Immature natural killer cell (primary cell): ENCODE data around the gene KDM3B. TPM values are rescaled to one million over a fixed set of nuclear protein-coding genes. Genes with fewer than 3 reads are reported as not detected.

ENCODE experiments used
- DNase-seq, 3 donors: peaks; one replicate each; pipeline ENCODE4 v3.0.0; 2022; ENCODE audit warnings: mixed read lengths in 1 of 3
- H3K27ac Mint-ChIP-seq, 6 donors: one replicate each; pipeline ENCODE4 v1.8.0; 2020; ENCODE audit warnings: mixed read lengths in 6 of 6, mild to moderate bottlenecking in 5 of 6, inconsistent platforms in 4 of 6, moderate library complexity in 3 of 6
- H3K27me3 Mint-ChIP-seq, 3 donors: one replicate each; pipeline ENCODE4 v1.8.0; 2020 to 2021; ENCODE audit warnings: low read depth in 3 of 3, mild to moderate bottlenecking in 3 of 3, mixed read lengths in 3 of 3, moderate library complexity in 3 of 3, inconsistent platforms in 1 of 3
- H3K36me3 Mint-ChIP-seq, 3 donors: one replicate each; pipeline ENCODE4 v1.8.0; 2020; ENCODE audit warnings: mixed read lengths in 3 of 3, inconsistent platforms in 2 of 3, mild to moderate bottlenecking in 2 of 3
- H3K4me1 Mint-ChIP-seq, 2 donors: one replicate each; pipeline ENCODE4 v1.8.0; 2020; ENCODE audit warnings: inconsistent platforms in 2 of 2, mild to moderate bottlenecking in 2 of 2, mixed read lengths in 2 of 2, moderate library complexity in 1 of 2
- H3K4me3 Mint-ChIP-seq, 5 donors: one replicate each; pipeline ENCODE4 v1.8.0; 2020; ENCODE audit warnings: mild to moderate bottlenecking in 5 of 5, mixed read lengths in 5 of 5, inconsistent platforms in 3 of 5, moderate library complexity in 3 of 5
- H3K9me3 Mint-ChIP-seq, 6 donors: one replicate each; pipeline ENCODE4 v1.8.0; 2020; ENCODE audit warnings: mild to moderate bottlenecking in 6 of 6, mixed read lengths in 6 of 6, inconsistent platforms in 4 of 6, moderate library complexity in 3 of 6
- polyA plus RNA-seq, 3 donors: library from polyadenylated mRNA; unstranded; fragments of 300-500 nt; fragmentation: Illumina TruSeq; gene quantifications; one replicate each; pipeline ENCODE4 v1.2.3, GENCODE V29; 2021

The KDM3B gene
- polyA plus RNA-seq, 3 donors from 2014 or later, result 4.0 to 14.5 (median 7.2) TPM

DNA sequence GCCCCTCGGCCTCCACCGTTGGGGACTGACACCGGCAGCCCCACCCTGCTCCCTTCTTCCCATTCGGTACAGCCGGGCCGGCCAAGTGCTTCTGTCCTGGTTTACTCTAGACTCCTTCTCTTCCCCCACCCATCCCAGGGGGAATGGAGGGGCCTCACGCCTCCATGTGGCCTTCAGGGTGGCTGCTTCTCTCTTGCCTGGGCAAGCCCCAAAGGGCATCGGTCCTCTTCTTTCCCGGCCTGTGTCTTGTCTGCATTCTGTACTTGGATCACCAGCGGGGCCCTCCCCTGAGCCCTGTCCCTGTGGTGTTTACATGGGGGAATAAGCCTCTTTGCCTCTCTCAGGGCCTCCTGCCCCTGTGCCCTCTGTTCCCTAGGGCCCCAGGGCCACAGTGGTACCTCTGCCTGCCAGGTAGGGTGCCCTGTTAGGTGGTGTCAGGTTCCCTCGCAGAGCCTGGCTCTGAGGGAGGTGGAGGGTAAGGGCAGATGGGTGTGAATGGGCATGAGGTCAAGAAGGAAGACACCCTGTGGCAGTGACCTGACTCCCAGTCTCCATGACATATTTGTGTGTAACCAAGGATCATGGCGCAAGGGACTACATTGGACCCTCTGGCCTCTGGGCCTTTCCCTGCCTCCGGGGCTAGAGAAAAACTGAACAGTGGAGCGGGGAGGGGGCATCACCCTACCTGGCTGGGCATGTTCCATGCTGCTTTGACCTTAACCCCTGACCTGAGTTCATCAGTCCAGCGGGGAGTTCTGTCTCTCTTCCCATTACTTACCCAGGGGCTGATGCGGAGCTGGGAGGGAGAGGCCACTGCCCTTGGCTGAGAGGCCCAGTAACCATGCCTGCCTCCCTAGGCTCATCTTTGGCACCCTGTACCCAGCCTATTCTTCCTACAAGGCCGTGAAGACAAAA, 87.9 kb downstream of the KDM3B start:
- Mint-ChIP-seq H3K27ac (peak overlapping the region in 4 of 6 donors; percentile 35 to 72 (median 62)), H3K27me3 (peaks cover 0 to 4% (median 3%) of the 10 kb centered on the region in 3 donors), H3K36me3 (peaks cover 0 to 8% (median 1%) of the 10 kb centered on the region in 3 donors), H3K4me1 (peaks cover 16 to 26% of the 10 kb centered on the region in 2 donors), H3K9me3 (no peaks in the 10 kb centered on the region), H3K4me3 (peak overlapping the region; percentile 55 to 87 (median 68))
- DNase-seq, result no peak

DNA sequence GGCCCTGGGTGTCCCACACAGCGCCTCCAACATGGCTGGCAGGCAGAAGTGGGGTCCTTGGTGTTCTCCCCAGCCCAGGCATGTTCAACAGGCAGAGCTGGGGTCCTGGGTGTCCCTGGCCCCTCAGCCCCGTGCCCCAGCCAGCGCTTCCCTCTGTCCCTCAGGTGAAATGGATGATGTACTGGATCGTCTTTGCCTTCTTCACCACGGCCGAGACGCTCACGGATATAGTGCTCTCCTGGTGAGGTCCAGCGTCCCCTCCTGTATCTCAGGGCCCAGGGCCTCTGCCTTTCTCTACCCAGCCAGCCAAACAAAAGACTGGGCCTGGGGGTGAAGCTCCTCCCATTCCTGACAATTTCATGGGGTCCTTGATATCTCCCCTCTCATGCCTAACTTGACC, 88.7 kb downstream of the KDM3B start:
- Mint-ChIP-seq H3K36me3 (no peaks in the 10 kb centered on the region), H3K27ac (no peak overlapping the region), H3K4me3 (no peak overlapping the region), H3K27me3 (peaks cover 0 to 4% (median 3%) of the 10 kb centered on the region in 3 donors), H3K9me3 (no peaks in the 10 kb centered on the region), H3K4me1 (peaks cover 16 to 26% of the 10 kb centered on the region in 2 donors)
- no peak for DNase-seq

DNA sequence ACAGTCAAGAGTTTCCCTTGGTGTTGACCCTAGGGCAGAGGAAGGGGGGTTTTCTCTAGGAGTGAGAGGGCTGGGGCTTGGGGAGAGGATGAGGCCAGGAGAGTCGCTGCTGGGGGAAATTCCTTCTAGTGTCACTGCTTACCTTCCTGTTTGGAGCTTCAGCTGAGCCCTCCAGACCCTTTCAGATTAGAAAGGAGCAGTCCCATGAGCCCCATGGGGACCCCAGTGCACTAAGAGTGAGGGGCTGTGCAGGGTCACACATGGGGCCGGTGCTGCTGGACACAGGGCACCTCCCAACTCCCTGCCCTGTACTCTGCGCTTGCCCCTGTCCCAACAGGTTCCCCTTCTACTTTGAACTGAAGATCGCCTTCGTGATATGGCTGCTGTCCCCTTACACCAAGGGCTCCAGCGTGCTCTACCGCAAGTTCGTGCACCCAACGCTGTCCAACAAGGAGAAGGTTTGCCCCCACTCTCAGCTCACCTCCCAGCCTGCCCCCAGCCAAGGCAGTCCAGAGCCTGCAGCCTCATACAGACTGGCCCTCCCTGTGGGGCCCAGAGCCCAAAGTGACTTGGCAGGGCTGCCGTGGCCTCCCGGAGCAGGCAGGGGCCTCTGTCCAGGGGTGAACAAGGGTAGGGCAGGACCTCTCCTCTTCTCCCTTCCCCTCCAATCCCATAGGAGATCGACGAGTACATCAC, 91.7 kb downstream of the KDM3B start:
- Mint-ChIP-seq H3K27me3 (peaks cover 2 to 5% (median 4%) of the 10 kb centered on the region in 3 donors), H3K4me1 (peaks cover 6 to 11% of the 10 kb centered on the region in 2 donors), H3K9me3 (no peaks in the 10 kb centered on the region), H3K27ac (peak overlapping the region in 1 of 6 donors; percentile 49), H3K36me3 (no peaks in the 10 kb centered on the region), H3K4me3 (no peak overlapping the region)
- no peak for DNase-seq

DNA sequence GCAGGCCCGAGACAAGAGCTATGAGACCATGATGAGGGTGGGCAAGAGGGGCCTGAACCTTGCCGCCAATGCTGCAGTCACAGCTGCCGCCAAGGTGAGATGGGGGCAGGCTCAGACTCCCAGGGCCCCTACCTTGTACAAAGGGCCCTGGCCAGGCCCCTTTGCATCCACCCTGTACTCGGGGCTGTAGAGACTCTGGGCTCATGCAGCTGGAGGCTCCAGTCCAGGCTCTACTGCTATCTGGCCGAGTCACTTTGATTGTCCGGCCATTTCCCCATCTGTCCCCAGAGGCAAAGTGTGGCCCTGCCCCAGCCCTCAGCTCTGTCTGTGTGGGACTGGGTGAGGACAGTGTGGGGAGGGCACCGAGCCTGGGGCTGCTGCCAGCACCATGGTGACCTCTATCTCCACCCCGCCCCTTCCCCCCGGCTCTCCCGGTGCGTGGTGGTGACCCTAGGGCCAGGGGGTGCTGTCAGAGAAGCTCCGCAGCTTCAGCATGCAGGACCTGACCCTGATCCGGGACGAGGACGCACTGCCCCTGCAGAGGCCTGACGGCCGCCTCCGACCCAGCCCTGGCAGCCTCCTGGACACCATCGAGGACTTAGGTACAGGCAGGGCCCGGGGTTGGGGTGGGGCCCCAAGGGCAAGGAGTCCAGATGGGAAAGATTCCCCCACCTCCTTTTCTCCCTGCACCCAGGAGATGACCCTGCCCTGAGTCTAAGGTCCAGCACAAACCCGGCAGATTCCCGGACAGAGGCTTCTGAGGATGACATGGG, 92.5 kb downstream of the KDM3B start:
- Mint-ChIP-seq H3K36me3 (no peaks in the 10 kb centered on the region), H3K4me1 (peaks cover 6 to 8% of the 10 kb centered on the region in 2 donors), H3K27ac (peak overlapping the region in 1 of 6 donors; percentile 49), H3K27me3 (peaks cover 2 to 5% (median 2%) of the 10 kb centered on the region in 3 donors), H3K4me3 (no peak overlapping the region), H3K9me3 (no peaks in the 10 kb centered on the region)
- DNase-seq, result no peak

DNA sequence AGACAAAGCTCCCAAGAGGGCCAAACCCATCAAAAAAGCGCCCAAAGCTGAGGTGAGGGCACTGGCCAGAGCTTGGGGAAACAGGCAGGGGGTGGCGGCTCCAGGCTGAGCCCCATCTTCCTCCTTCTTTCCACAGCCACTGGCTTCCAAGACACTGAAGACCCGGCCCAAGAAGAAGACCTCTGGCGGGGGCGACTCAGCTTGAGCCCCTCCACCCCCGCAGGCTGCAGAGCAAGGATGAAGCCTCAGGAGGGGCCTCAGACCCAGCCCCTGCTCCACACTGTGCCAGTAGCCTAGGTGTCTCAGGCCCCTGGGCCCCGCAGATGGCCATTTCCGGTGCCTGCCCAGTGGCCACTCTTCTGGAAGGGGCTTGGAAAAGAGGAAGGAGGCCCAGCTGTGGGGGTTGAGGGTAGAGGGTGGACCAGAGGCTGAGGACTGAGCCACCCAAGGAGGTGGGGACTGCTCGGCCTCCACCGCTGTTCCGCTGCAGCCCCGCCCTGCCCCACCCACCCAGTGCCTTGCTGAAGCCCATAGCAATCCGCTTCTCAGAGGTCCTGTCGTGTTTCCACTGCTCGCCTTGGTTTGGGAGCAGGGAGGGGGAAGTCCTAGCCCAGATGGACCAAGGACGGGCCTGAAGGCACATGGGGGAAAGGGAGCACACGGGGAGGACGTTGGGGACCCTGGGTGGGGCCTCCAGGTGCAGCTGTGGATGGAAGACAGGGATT, 93.2 kb downstream of the KDM3B start:
- Mint-ChIP-seq H3K27ac (no peak overlapping the region), H3K4me1 (peaks cover 5 to 6% of the 10 kb centered on the region in 2 donors), H3K36me3 (no peaks in the 10 kb centered on the region), H3K9me3 (no peaks in the 10 kb centered on the region), H3K27me3 (peaks cover 2 to 5% (median 3%) of the 10 kb centered on the region in 3 donors), H3K4me3 (no peak overlapping the region)
- DNase-seq, result no peak

DNA sequence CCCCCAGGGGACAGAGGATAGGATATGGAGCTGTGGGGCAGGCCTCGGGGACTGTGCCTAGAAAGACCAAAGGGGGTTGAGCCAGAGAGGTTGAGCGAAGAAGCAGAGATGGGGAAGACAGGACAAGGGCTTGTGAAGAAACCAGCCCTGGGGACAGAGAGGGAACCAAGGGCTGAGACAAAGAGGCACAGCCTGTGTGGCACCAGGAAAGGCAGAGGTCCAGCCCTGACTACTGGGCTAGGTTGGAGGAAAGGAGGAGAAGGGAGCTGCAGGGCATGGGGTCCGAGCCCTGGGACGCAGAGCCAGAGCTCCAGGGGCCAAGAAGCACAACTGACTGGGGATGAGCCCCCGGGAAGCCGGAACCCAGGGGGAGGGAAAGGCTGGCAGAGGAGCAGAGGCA, 95.6 kb downstream of the KDM3B start:
- no peak overlapping the region for H3K4me3 Mint-ChIP-seq
- no peak for DNase-seq
- no peaks in the 10 kb centered on the region for H3K9me3 Mint-ChIP-seq
- H3K27me3 Mint-ChIP-seq, result peaks cover 2 to 9% (median 3%) of the 10 kb centered on the region in 3 donors
- peak overlapping the region in 2 of 6 donors; percentile 40 to 71 for H3K27ac Mint-ChIP-seq
- peaks cover 5 to 6% of the 10 kb centered on the region in 2 donors for H3K4me1 Mint-ChIP-seq
- no peaks in the 10 kb centered on the region for H3K36me3 Mint-ChIP-seq

DNA sequence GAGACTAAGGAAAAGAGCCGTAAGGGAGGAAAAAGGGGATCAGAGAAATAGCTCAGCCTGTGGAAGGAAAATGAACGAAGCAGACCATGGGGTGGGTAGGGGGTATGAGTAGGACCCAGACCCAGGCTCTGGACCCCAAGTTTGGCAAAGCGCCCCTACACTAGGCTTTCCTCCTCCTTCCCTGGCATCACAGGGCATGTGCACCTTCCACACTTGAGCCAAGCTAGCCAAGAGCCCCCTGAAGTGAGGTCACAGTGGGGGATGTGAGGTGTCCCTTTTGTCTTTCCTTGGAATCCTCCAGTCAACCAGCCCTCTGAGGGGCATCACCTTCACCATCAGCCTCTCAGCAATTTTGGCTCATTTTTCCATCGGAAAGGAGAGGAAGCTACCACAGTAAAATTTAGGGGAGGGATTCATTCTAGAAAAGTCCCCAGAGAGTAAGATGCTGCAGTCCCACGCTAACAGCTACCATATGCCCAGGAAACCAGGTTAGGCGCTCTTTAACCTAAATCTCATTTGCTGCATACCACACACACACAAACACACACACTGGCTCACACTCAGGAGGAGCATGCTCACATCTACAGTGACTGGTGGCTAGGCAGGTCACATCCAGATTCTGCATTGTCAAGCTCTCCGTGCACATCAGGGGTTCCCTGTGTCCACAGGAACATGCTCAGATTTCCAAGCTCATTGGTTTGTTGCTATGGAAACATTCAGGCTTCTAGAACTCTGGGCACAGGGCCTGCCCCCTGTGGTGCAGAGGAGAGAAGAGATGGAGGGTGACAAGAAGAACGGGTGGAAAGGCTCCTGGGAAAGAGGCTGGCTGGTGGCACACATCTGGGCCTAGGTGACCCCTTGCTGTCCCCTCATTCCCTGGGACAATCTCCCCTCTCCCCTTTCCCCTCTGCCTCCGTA, 96.3 kb downstream of the KDM3B start:
- Mint-ChIP-seq H3K4me3 (no peak overlapping the region), H3K36me3 (no peaks in the 10 kb centered on the region), H3K9me3 (no peaks in the 10 kb centered on the region), H3K4me1 (peaks cover 5 to 6% of the 10 kb centered on the region in 2 donors), H3K27me3 (peaks cover 2 to 9% (median 3%) of the 10 kb centered on the region in 3 donors), H3K27ac (peak overlapping the region in 2 of 6 donors; percentile 40 to 46)
- no peak for DNase-seq

DNA sequence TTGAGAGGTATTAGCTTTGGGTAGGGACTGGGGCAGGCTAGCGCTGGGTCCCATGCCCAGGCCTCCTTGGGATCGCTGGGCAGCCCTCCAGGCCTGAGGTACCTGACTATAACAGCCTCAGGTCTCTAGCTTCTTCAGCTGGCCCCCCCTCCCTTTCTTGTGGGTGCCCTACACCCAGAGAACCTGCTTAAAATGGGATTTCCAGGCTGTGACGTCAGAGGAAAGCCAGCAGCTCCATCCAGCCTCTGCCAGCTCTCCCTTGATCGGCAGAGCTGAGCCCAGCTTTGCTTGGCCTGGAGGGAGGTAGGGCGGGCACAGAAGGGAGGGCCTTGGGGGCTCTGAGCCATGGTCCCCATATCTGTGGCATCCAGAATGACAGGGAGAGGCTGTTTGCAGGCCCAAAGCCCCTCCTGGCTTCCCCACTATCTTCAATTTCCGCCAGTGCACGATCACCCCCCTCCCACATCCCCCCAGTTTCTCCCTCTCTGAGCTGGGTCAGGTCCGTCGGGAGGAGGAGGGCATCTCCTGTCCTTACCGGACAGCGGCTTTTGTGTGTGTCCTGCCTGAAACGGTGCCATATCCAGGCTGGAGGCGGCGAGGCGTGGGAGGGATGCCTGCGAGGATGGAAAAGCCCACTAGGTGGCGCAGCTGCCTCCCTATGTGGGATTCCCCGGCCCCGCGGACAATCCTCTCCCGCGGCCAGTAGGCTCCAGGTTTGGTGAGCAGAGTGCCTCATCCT, 97.2 kb downstream of the KDM3B start:
- Mint-ChIP-seq H3K27ac (peak overlapping the region in 3 of 6 donors; percentile 28 to 84 (median 77)), H3K4me3 (peak overlapping the region in 2 of 5 donors; percentile 30 to 60), H3K27me3 (peaks cover 2 to 9% (median 3%) of the 10 kb centered on the region in 3 donors)

DNA sequence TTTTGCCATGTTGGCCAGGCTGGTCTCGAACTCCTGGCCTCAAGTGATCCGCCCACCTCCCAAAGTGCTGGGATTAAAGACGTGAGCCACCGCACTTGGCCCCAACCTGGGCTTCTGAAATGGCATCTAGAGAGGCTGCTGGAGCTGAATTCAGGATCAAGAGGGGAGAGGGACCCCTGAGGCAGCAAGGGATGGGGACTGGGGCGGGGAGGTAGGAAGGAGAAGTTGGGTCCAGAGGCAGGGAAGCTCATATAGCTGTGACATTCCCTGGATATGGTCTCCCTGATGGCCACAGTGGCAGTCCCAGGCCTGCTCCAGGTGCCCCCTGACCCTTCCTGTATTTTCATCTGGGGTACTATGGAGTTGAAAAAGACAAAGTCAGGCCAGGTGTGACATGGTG, 98.5 kb downstream of the KDM3B start:
- no peak overlapping the region for H3K4me3 Mint-ChIP-seq
- H3K27me3 Mint-ChIP-seq, result peaks cover 2 to 9% (median 2%) of the 10 kb centered on the region in 3 donors
- DNase-seq, result no peak
- H3K36me3 Mint-ChIP-seq, result no peaks in the 10 kb centered on the region
- H3K9me3 Mint-ChIP-seq, result no peaks in the 10 kb centered on the region
- no peak overlapping the region for H3K27ac Mint-ChIP-seq
- peaks cover 5 to 6% of the 10 kb centered on the region in 2 donors for H3K4me1 Mint-ChIP-seq

More for the DNA sequence above, 97.2 kb downstream of the KDM3B start:
- Mint-ChIP-seq H3K9me3 (no peaks in the 10 kb centered on the region), H3K36me3 (no peaks in the 10 kb centered on the region), H3K4me1 (peaks cover 5 to 6% of the 10 kb centered on the region in 2 donors)
- DNase-seq, result peak; percentile 78 to 79 (median 78)

DNA sequence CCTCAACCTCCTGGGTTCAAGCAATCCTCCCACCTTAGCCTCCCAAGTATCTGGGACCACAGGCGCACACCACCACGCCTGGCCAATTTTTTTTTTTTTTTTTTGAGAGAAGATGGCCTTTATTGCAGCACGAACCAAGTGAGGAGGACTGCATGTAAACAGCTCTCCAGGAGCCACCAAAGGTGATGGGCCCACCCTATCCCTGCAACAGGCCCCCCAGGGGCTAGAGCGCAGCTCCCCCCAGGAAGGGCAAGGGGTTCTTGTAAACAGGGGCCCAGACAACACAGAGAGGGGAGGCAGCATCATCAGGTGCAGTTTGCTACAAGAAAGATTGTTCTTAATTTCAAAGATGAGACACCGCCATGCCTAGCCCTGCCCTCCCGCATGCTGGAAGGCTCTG, 100.2 kb downstream of the KDM3B start:
- Mint-ChIP-seq H3K9me3 (no peaks in the 10 kb centered on the region), H3K27ac (no peak overlapping the region), H3K4me3 (no peak overlapping the region), H3K27me3 (peaks cover 2 to 11% (median 3%) of the 10 kb centered on the region in 3 donors), H3K36me3 (no peaks in the 10 kb centered on the region), H3K4me1 (peaks cover 7 to 9% of the 10 kb centered on the region in 2 donors)
- DNase-seq, result no peak

DNA sequence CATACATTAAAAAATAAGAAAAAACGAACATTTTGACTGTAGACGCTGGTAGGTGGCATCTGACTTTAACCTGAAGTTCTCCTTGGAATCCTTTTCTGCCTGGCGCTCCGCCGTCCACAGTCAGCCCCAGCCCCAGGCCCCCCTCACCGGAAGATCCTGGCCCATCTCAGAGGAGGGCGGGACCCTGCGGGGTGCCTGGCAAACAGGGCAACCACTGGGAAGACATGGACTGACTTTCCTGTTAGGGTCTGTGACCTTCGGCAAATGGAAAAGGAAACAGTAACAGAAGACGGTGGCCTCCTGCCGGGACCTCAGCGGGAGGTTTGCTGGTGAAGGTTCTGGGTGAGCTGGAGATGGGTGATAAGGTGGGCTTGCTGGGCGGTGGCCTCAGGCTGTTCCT, 101.1 kb downstream of the KDM3B start:
- Mint-ChIP-seq H3K27me3 (peaks cover 2 to 14% (median 2%) of the 10 kb centered on the region in 3 donors), H3K36me3 (no peaks in the 10 kb centered on the region), H3K27ac (no peak overlapping the region), H3K4me3 (no peak overlapping the region), H3K9me3 (no peaks in the 10 kb centered on the region), H3K4me1 (peaks cover 15 to 16% of the 10 kb centered on the region in 2 donors)
- DNase-seq, result no peak
